Tibial artery (tissue), 4 donors: ENCODE results near the gene ZNF490.
A peak's percentile ranks its signal among the peaks of the same experiment; 100 is the strongest.
"Not testable (repeated sequence)": the region's sequence is repeated elsewhere in the genome, so short reads cannot be mapped to it uniquely, and the experiment has no call there.

Source experiments
- DNase-seq, 2 donors: peaks; one replicate each; pipeline ENCODE4 v3.0.0-alpha.2; 2019
- H3K27ac ChIP-seq, 2 donors: fragments of 200-600 bp; sonication (generic) in 1 of 2; 1 replicate in 1 of 2; 2 replicates in 1 of 2; pipeline ENCODE4 v1.5.1; 2018 to 2019; ENCODE audit warnings: mild to moderate bottlenecking in 1 of 2
- H3K27me3 ChIP-seq, 2 donors: fragments of 200-600 bp; sonication (generic) in 1 of 2; one replicate each; pipeline versions ENCODE4 v1.5.1 to v1.6.0; 2016 to 2019
- H3K36me3 ChIP-seq, 3 donors: fragments of 200-600 bp; sonication (generic) in 2 of 3; one replicate each; pipeline ENCODE4 v1.5.1; 2016 to 2019; ENCODE audit warnings: mild to moderate bottlenecking in 2 of 3
- H3K4me1 ChIP-seq, 4 donors: fragments of 200-600 bp; sonication (generic) in 2 of 4; 1 replicate in 3 of 4; 2 replicates in 1 of 4; pipeline ENCODE4 v1.5.1; 2016 to 2019
- H3K4me3 ChIP-seq, 2 donors: fragments of 200-600 bp; sonication (generic) in 1 of 2; 1 replicate in 1 of 2; 2 replicates in 1 of 2; pipeline ENCODE4 v1.5.1; 2018 to 2019; ENCODE audit warnings: mild to moderate bottlenecking in 2 of 2
- H3K9me3 ChIP-seq, 3 donors: fragments of 200-600 bp; sonication (generic) in 1 of 3; one replicate each; pipeline ENCODE4 v1.5.1; 2016 to 2019
- intact Hi-C: fragments of 100-400 bp; cut with DNase I; formaldehyde crosslinking; loops from one replicate; pipeline ENCODE4 v1.15.0; 2023; ENCODE audit warnings: low total_unique reads
- TF ChIP-seq, protein P1 (sequence below), 2 experiments: fragments of 200-600 bp in 1 of 2; fragments of 450-650 bp in 1 of 2; IDR thresholded peaks; one replicate each; pipeline ENCODE4 v1.5.1; 2017 to 2019; ENCODE audit warnings: antibody characterized with exemption in 2 of 2, mild to moderate bottlenecking in 1 of 2, moderate library complexity in 1 of 2

The ZNF490 gene

GRCh38 chr19:12649941-12650340 is 39.3 kb upstream of the ZNF490 start:
- Histone ChIP-seq H3K9me3 (no peaks in the 10 kb centered on the region), H3K27ac (no peak overlapping the region), H3K36me3 (peaks cover 0 to 28% (median 7%) of the 10 kb centered on the region in 3 donors), H3K27me3 (no peaks in the 10 kb centered on the region), H3K4me1 (peaks cover 0 to 19% (median 8%) of the 10 kb centered on the region in 4 donors), H3K4me3 (no peak overlapping the region)
- intact Hi-C loops, result no loop called here
- DNase-seq, result no peak
- TF ChIP-seq, protein P1, sequence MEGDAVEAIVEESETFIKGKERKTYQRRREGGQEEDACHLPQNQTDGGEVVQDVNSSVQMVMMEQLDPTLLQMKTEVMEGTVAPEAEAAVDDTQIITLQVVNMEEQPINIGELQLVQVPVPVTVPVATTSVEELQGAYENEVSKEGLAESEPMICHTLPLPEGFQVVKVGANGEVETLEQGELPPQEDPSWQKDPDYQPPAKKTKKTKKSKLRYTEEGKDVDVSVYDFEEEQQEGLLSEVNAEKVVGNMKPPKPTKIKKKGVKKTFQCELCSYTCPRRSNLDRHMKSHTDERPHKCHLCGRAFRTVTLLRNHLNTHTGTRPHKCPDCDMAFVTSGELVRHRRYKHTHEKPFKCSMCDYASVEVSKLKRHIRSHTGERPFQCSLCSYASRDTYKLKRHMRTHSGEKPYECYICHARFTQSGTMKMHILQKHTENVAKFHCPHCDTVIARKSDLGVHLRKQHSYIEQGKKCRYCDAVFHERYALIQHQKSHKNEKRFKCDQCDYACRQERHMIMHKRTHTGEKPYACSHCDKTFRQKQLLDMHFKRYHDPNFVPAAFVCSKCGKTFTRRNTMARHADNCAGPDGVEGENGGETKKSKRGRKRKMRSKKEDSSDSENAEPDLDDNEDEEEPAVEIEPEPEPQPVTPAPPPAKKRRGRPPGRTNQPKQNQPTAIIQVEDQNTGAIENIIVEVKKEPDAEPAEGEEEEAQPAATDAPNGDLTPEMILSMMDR (IDR thresholded peaks at IDR 0.05), result no peak

DNA sequence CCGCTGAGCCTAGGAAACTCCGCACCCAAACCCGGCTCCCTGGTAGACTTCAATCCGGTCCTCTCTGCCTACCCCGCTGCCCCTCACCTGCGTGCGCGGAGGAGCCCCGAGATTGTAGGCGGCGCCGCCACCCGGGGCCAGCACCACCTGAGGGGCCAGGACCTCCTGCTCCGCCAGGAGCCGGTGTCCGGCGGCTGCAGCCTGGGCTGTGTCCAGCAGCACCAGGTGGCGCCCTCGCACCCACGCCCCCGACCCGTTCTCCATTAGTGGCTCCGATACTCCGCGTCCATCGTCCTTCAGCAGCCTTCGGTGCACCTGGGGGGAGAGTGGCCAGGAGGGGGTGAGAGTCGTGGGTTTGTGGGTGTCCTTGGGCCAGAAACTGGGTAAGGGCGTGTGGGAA is 37.5 kb upstream of the ZNF490 start:
- Histone ChIP-seq H3K4me3 (peak overlapping the region; percentile 11 to 32), H3K9me3 (no peaks in the 10 kb centered on the region), H3K27ac (no peak overlapping the region), H3K27me3 (no peaks in the 10 kb centered on the region), H3K36me3 (peaks cover 0 to 13% (median 0%) of the 10 kb centered on the region in 3 donors), H3K4me1 (peaks cover 0 to 19% (median 8%) of the 10 kb centered on the region in 4 donors)
- DNase-seq, result no peak
- TF ChIP-seq, protein P1 (IDR thresholded peaks at IDR 0.05), result no peak
- intact Hi-C loops, result no loop called here

- Histone ChIP-seq H3K36me3 (peaks cover 0 to 13% (median 0%) of the 10 kb centered on the region in 3 donors), H3K27me3 (no peaks in the 10 kb centered on the region), H3K27ac (no peak overlapping the region), H3K4me3 (peak overlapping the region; percentile 11 to 32), H3K4me1 (peaks cover 0 to 19% (median 8%) of the 10 kb centered on the region in 4 donors), H3K9me3 (no peaks in the 10 kb centered on the region)
- intact Hi-C loops, result no loop called here
- peak in 1 of 2 donors; percentile 77 for DNase-seq
- TF ChIP-seq, protein P1 (IDR thresholded peaks at IDR 0.05), result no peak
Measured at GRCh38 chr19:12647490-12648071, 37.0 kb upstream of the ZNF490 start.

DNA sequence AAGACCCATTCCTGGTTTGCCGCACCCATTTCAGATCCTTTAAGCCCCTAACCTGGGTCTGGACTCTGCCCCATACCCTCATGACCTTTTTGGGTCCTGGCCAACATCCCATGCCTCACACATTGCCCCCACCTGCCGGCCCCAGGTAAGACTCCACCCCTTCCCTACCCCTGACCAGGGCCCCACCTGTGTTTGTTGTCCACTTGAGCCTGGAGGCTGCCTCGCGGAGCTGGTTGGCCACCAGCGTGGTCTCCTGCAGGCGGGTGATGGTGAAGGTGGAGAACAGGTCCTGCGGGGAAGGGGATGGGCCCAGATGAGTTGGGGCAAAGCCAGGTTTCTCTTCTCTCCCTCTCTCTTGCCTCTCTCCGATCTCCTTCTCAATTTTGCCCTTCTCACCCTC is 36.4 kb upstream of the ZNF490 start:
- no peak for DNase-seq
- H3K27ac ChIP-seq, result no peak overlapping the region
- H3K4me3 ChIP-seq, result no peak overlapping the region
- TF ChIP-seq, protein P1 (IDR thresholded peaks at IDR 0.05), result no peak
- peaks cover 0 to 10% (median 0%) of the 10 kb centered on the region in 3 donors for H3K36me3 ChIP-seq
- no peaks in the 10 kb centered on the region for H3K27me3 ChIP-seq
- H3K4me1 ChIP-seq, result peaks cover 0 to 19% (median 8%) of the 10 kb centered on the region in 4 donors
- intact Hi-C loops, result no loop called here
- no peaks in the 10 kb centered on the region for H3K9me3 ChIP-seq

- DNase-seq, result no peak
- no peaks in the 10 kb centered on the region for H3K9me3 ChIP-seq
- TF ChIP-seq, protein P1 (IDR thresholded peaks at IDR 0.05), result no peak
- H3K27ac ChIP-seq, result no peak overlapping the region
- H3K4me3 ChIP-seq, result no peak overlapping the region
- no peaks in the 10 kb centered on the region for H3K27me3 ChIP-seq
- intact Hi-C loops, result no loop called here
- H3K36me3 ChIP-seq, result peaks cover 0 to 5% (median 0%) of the 10 kb centered on the region in 3 donors
- H3K4me1 ChIP-seq, result peaks cover 0 to 19% (median 8%) of the 10 kb centered on the region in 4 donors
Measured at GRCh38 chr19:12646551-12646950, 35.9 kb upstream of the ZNF490 start.

DNA sequence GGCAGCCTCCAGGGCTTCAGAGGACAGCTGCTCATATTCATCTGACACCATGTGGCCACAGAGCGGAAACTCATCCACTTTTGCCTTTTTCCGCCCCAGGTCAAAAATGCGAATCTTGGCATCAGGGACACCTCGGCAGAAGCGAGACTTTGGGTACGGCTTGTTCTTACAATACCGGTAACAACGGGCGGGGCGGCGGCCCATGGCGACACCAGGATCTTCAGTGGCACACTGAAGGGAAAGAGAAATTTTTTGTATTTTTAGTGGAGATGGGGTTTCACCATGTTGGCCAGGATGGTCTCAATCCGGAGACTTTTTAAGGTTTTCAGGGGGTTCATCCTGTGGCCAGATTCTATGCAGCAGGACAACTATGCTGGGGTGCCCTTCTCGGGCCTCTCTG is 33.1 kb upstream of the ZNF490 start:
- H3K4me3 ChIP-seq, H3K9me3 ChIP-seq, H3K27me3 ChIP-seq, DNase-seq, intact Hi-C loops, H3K36me3 ChIP-seq, H3K27ac ChIP-seq: not testable (repeated sequence)
- H3K4me1 ChIP-seq, result peaks cover 0 to 29% (median 15%) of the 10 kb centered on the region in 4 donors
